Measurements from ENCODE around the gene TRIM2. TPM values are rescaled to one million over a fixed set of nuclear protein-coding genes. Genes with fewer than 3 reads are reported as not detected.
A peak's percentile ranks its signal among the peaks of the same experiment; 100 is the strongest.

TRIM2 gene
- total RNA-seq, 2 experiments from 2014 or later, result 0.10 to 0.20 TPM

DNA sequence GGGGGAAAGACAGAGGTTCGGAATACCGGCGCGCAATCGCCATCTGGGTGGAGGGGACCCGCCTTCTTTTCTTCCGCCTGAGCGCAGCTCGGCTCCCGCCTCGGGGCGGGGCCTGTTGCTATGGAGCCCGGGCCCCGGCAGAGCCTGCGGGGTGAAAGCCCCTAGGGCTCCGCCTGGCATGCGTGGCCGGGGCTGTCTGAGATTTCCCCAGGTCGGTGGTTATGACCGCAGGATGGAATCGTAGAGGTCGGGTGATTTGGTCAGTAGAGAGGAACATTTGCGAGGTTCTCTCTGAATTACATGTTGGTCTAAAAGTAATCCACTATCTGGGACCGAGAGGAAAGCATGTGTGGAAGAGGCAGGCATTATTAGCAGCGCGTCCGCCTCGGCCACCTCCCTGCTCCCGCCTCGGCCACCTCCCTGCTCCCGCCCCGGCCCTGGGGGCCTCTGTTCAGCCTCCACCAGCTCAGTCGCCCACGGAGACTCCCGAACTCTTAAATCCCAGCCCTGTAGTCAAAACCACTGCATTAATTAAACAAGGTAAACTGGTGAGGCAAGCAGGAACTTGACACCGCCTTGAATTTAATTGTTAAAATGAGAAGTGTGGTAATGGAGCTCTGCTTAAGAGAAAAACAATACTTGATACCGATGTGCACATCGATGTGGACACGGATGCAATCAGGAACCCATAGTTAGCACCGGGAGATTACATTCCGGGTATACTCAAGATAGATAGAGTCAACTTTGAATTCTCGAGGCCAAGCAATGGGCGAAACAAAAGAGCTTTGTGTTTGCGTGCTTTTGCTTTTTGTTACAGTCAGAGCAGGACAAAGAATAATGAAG, 45.2 kb downstream of the TRIM2 start:
- Mint-ChIP-seq H3K9me3 (no peaks in the 10 kb centered on the region), H3K27ac (peak overlapping the region; percentile 28), H3K4me3 (peak overlapping the region; percentile 81), H3K27me3 (peaks cover 2% of the 10 kb centered on the region), H3K36me3 (ENCODE audit: low read depth) (no peaks in the 10 kb centered on the region), H3K4me1 (peaks cover 15% of the 10 kb centered on the region)
- POLR2A ChIA-PET, result interaction anchor here (0.9 to 1.2 kb wide), 2 partner anchors 96 to 355 kb away, joined by 3 read pairs; no protein-coding TSS in a partner anchor
- CTCF ChIA-PET, result interaction anchor here (1.4 kb wide), 1 partner anchor 107 kb away, joined by 7 read pairs; no protein-coding TSS in a partner anchor
- peak; percentile 78 for DNase-seq

DNA sequence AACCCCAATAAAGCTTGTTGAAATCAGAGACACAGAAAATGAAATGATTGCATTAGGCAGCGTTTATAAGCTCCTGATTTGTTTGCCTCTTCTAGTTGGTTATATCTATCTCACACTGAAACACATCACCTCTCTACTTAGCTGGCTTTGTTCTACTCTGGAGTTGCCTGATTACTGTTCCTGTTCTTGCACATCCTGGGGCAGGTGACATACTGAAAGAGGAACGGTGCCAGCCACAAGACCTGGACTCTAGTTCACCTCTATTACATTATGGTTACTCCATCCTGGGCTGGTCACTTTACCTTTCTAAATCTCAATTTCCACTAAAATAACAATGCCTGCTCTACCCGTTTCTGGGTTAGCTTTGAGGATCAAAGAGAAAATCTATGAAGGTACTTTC, 47.9 kb downstream of the TRIM2 start:
- peaks cover 5% of the 10 kb centered on the region for H3K27me3 Mint-ChIP-seq
- CTCF ChIA-PET, result no interaction called here
- DNase-seq, result no peak
- no peaks in the 10 kb centered on the region for H3K36me3 Mint-ChIP-seq (ENCODE audit: low read depth)
- H3K9me3 Mint-ChIP-seq, result no peaks in the 10 kb centered on the region
- POLR2A ChIA-PET, result no interaction called here
- H3K4me3 Mint-ChIP-seq, result no peak overlapping the region
- H3K27ac Mint-ChIP-seq, result no peak overlapping the region
- H3K4me1 Mint-ChIP-seq, result peaks cover 15% of the 10 kb centered on the region

DNA sequence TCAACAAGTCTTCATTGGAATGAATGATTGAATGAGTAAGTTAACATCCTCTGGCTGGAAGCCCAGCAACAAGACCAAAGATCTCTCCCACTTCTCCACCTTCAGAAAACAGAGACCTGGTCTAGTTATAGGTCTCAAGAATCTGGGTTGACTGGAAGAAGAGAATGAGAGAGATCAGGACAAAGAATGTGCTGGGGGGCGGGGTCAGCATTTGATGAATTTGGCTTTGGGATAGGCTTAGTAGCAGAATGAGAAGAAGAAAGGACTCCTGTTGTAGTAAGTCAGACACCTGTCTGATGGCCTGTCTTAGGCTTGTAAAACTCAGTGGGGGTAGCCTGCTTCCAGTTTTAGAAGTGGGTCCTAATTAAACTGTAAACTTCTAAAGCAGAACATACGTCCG, 51.0 kb downstream of the TRIM2 start:
- ChIA-PET POLR2A (no interaction called here), CTCF (no interaction called here)
- no peaks in the 10 kb centered on the region for H3K9me3 Mint-ChIP-seq
- no peak for DNase-seq
- peaks cover 8% of the 10 kb centered on the region for H3K27me3 Mint-ChIP-seq
- no peaks in the 10 kb centered on the region for H3K4me1 Mint-ChIP-seq
- H3K36me3 Mint-ChIP-seq (ENCODE audit: low read depth), result no peaks in the 10 kb centered on the region
- H3K27ac Mint-ChIP-seq, result no peak overlapping the region
- H3K4me3 Mint-ChIP-seq, result no peak overlapping the region

DNA sequence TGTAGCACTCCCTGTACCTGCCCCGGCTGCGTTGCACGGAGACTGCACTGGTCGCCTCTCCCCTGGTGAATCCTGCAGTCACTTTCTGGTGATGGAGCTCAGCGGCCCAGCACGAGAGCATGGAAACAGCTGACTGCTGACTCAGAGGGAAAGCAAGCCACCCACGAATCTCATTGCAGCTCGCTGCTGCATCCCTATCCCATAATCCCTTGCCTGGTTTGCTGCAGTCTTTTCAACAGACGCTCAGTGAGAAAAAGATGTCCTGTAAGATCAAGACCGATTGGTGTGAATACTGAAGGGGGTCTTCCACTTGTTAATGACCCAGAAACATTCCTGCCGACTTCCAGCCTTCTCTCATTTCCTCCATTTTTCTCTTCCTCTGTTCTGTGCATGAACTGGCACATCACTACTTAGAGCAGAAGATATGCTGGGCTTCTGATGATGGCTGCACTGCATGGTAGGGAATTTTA, 52.9 kb downstream of the TRIM2 start:
- DNase-seq, result peak; percentile 27
- Mint-ChIP-seq H3K4me1 (no peaks in the 10 kb centered on the region), H3K27me3 (peaks cover 8% of the 10 kb centered on the region), H3K9me3 (no peaks in the 10 kb centered on the region), H3K4me3 (no peak overlapping the region), H3K36me3 (ENCODE audit: low read depth) (no peaks in the 10 kb centered on the region), H3K27ac (no peak overlapping the region)
- ChIA-PET CTCF (interaction anchor here (1.2 kb wide), 1 partner anchor 493 kb away, joined by 3 read pairs; no protein-coding TSS in a partner anchor), POLR2A (no interaction called here)

DNA sequence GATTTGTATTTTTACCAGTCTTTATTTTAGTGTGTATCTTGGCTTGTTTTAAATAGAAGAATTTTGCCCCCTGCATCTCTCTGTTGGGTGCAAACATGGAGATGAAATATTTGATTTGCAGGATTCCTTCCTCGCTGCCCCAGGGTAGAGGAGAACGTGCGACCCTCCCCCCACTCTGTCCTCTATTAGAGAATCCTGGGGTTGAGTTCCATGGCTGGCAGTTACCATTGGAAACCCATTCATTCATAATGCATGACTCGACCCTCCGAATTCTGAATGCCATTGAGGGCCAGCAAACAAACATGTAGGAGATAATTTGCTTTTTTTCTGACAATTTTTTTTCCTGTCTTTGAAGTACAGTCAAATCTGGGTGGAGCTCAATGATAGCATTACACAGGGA, 53.7 kb downstream of the TRIM2 start:
- Mint-ChIP-seq H3K9me3 (no peaks in the 10 kb centered on the region), H3K27me3 (peaks cover 8% of the 10 kb centered on the region), H3K36me3 (ENCODE audit: low read depth) (no peaks in the 10 kb centered on the region), H3K4me3 (no peak overlapping the region), H3K27ac (no peak overlapping the region), H3K4me1 (no peaks in the 10 kb centered on the region)
- ChIA-PET POLR2A (no interaction called here), CTCF (no interaction called here)
- DNase-seq, result no peak

DNA sequence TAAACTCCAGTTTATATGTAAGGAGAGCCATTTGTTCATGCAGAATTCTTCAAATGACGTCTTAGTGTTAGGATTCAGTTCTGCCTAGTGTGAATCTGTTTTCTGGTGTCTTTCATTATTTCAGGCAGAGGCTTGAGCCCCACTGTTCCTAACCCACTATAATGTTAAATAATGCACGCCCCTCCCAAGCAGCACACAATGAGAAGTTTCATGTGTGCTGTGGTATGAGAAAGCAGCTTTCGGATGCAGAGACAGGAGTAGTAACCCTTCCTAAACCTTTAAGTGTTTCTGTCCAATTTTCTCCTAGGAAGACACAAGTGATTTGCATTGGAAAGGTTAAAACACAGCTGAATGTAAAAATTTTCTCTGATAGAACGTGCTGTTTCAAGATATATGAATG, 54.5 kb downstream of the TRIM2 start:
- Mint-ChIP-seq H3K9me3 (no peaks in the 10 kb centered on the region), H3K4me1 (no peaks in the 10 kb centered on the region), H3K27ac (no peak overlapping the region), H3K4me3 (no peak overlapping the region), H3K36me3 (ENCODE audit: low read depth) (no peaks in the 10 kb centered on the region), H3K27me3 (peaks cover 8% of the 10 kb centered on the region)
- DNase-seq, result no peak
- POLR2A ChIA-PET, result no interaction called here
- CTCF ChIA-PET, result no interaction called here

DNA sequence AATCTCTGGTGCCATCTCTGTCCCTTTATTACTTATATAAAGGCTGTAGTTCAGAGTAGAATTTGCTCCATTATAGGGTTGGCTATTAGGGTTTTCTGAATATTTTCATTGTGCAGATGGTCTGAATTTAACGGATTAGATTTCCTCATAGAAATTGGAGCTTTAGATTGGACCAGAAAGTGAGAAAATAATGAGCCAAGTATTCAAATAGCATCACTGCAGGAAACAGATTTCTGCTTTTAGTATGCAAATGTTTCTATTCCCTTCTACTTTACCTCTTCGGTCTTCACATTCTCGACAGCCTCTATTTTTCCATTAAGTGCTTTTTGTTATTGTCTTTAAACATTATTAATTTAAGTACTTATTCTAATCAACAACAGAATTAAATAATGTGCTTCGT, 55.4 kb downstream of the TRIM2 start:
- Mint-ChIP-seq H3K4me3 (no peak overlapping the region), H3K27me3 (peaks cover 10% of the 10 kb centered on the region), H3K4me1 (no peaks in the 10 kb centered on the region), H3K9me3 (no peaks in the 10 kb centered on the region), H3K36me3 (ENCODE audit: low read depth) (no peaks in the 10 kb centered on the region), H3K27ac (no peak overlapping the region)
- CTCF ChIA-PET, result no interaction called here
- POLR2A ChIA-PET, result no interaction called here
- DNase-seq, result no peak

DNA sequence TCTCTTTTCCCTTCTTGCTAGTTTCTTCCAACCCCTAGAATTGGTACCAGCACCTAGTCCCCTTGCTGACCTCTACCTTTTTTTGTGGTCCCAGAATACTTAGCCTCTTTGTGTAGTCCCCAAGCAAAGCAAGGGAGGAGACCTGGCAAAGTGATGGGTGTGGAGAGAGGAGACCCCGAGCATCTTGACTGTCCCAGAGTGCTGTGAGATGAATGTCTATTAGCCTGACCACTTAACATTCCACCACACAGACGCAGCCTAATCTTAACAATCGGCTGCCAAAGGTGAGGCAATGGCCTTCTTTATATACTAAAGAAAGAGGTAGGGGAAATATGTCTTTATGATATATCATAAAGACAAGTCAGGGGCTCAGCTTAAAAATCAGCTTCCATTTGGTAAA, 55.9 kb downstream of the TRIM2 start:
- Mint-ChIP-seq H3K36me3 (ENCODE audit: low read depth) (no peaks in the 10 kb centered on the region), H3K27me3 (peaks cover 10% of the 10 kb centered on the region), H3K27ac (no peak overlapping the region), H3K9me3 (no peaks in the 10 kb centered on the region), H3K4me3 (no peak overlapping the region), H3K4me1 (no peaks in the 10 kb centered on the region)
- ChIA-PET CTCF (no interaction called here), POLR2A (no interaction called here)
- DNase-seq, result no peak

DNA sequence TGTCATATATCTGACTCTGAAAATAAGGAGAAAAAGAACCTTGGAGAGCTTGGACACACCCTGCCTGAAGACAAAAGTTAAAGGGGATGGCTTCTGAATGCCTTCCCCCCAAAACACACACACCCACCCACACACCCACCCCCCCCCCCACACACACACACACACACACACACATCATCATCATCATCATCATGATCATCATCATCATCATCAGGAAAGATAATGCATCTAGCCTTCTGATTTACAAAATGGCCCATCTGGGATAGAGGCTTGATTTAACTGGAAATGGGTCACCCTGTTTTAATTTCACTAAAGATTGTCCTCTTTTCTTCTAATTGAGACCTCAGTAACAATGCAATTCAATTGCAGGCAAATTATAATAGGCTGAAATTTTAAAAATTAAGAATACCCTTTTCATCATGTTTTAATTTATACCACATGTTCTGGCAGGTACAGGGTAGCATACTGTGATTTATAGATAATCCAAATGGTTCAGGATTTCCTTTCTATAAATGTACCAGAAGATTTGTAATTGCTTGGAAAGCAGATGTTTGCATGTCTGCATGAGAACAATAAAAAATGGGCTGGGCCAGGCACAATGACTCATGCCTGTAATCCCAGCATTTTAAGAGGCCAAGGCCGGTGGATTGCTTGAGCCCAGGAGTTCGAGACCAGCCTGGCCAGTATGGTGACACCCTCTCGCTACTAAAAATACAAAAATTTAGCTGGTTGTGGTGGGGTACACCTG, 56.5 kb downstream of the TRIM2 start:
- Mint-ChIP-seq H3K9me3 (no peaks in the 10 kb centered on the region), H3K4me1 (no peaks in the 10 kb centered on the region), H3K27ac (no peak overlapping the region), H3K4me3 (no peak overlapping the region), H3K27me3 (peaks cover 8% of the 10 kb centered on the region), H3K36me3 (ENCODE audit: low read depth) (no peaks in the 10 kb centered on the region)
- no peak for DNase-seq
- CTCF ChIA-PET, result no interaction called here
- POLR2A ChIA-PET, result no interaction called here

DNA sequence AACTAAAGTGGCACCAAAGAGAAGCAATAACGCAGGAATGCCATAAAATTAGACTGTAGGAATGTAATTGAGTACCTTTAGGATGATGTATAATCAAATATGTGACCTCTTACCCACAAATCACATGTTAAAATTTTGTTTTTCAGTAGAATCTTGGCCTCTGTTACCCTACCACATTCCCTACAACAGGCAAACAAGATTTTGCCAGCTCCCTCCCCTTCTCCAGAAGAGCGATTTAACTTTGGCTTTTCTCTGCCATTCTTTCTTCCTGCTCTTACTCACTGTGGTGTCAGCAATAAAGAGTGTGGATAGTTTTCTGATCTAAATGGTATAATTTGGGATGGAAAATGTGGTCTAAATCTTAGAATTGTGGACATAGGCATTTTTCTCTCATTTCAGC, 57.2 kb downstream of the TRIM2 start:
- H3K27me3 Mint-ChIP-seq, result peaks cover 5% of the 10 kb centered on the region
- no peaks in the 10 kb centered on the region for H3K4me1 Mint-ChIP-seq
- DNase-seq, result no peak
- H3K4me3 Mint-ChIP-seq, result no peak overlapping the region
- no peaks in the 10 kb centered on the region for H3K9me3 Mint-ChIP-seq
- CTCF ChIA-PET, result no interaction called here
- no peaks in the 10 kb centered on the region for H3K36me3 Mint-ChIP-seq (ENCODE audit: low read depth)
- H3K27ac Mint-ChIP-seq, result no peak overlapping the region
- POLR2A ChIA-PET, result no interaction called here

DNA sequence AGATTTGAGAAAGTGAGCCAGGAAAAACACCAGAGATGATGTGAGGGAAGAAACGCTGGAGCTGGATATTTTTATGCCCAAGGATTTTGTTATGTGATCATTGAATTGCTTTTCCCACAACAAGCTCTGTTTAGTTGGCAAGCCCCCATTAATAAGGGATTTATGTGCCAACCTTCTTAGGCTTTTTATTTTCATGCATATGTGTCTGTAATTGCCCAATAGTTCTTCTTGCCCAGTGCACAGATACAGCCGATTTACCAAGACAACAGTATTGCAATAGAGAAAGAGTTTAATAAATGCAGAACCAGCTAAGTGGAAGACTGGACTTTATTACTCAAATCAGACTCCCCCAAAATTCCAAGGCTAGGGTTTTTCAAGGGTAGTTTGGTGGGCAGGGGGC, 57.7 kb downstream of the TRIM2 start:
- no peak overlapping the region for H3K4me3 Mint-ChIP-seq
- CTCF ChIA-PET, result no interaction called here
- peaks cover 5% of the 10 kb centered on the region for H3K27me3 Mint-ChIP-seq
- H3K9me3 Mint-ChIP-seq, result no peaks in the 10 kb centered on the region
- POLR2A ChIA-PET, result no interaction called here
- no peaks in the 10 kb centered on the region for H3K4me1 Mint-ChIP-seq
- DNase-seq, result no peak
- H3K27ac Mint-ChIP-seq, result no peak overlapping the region
- H3K36me3 Mint-ChIP-seq (ENCODE audit: low read depth), result no peaks in the 10 kb centered on the region

DNA sequence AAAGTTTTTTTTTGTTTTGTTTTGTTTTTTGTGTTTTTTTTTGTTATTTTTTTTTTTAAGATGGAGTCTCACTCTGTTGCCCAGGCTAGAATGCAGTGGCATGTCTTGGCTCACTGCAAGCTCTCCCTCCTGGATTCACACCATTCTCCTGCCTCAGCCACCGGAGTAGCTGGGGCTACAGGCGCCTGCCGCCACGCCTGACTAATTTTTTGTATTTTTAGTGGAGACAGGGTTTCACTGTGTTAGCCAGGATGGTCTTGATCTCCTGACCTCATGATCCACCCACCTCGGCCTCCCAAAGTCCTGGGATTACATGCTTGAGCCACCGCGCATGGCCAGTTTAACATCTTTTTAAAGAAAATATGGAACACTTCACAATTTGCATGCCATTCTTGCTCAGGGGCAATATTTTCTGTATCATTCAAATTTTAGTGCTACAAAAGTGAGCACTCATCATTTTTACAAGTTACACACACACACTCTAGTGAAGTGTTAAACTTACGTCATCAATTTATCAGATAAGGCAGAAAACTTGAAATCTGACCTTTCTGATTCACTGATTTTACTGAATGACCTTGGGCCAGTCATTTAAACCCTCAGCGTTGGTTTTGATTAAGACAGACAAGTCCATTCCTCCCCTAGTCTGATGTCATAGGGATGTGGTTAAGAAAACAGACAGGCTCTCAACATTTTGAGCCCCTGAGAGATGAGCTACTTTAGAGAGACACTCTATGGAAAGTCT, 61.2 kb downstream of the TRIM2 start:
- CTCF ChIA-PET, result no interaction called here
- Mint-ChIP-seq H3K4me3 (no peak overlapping the region), H3K4me1 (peaks cover 2% of the 10 kb centered on the region), H3K36me3 (ENCODE audit: low read depth) (no peaks in the 10 kb centered on the region), H3K27ac (no peak overlapping the region), H3K9me3 (no peaks in the 10 kb centered on the region), H3K27me3 (peaks cover 3% of the 10 kb centered on the region)
- no peak for DNase-seq
- POLR2A ChIA-PET, result no interaction called here

DNA sequence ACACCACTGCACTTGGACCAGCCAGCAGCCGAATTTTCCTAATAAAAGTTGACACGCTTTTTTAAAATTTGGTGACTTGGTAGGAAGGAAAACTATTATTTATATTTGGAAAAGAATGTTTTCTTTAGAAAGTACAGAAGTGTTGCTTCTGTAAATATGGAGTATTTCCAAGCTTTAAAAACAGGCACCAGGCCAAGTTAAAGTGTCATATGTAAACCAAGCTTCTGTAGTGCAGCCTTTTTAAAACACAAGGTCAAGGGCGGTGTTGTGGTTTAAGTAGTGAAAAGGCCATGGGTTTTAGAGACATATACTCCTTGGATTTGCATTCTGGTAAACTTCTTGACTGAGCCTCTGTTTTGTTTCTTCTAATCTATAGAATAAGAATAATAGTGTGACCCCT, 62.7 kb downstream of the TRIM2 start:
- no peaks in the 10 kb centered on the region for H3K9me3 Mint-ChIP-seq
- peaks cover 2% of the 10 kb centered on the region for H3K4me1 Mint-ChIP-seq
- no peak overlapping the region for H3K4me3 Mint-ChIP-seq
- no peaks in the 10 kb centered on the region for H3K36me3 Mint-ChIP-seq (ENCODE audit: low read depth)
- ChIA-PET POLR2A (no interaction called here), CTCF (no interaction called here)
- peaks cover 3% of the 10 kb centered on the region for H3K27me3 Mint-ChIP-seq
- H3K27ac Mint-ChIP-seq, result no peak overlapping the region
- DNase-seq, result no peak

Data from activated CD4-positive, alpha-beta memory T cell treated with anti-CD3 and anti-CD28 coated beads, Interleukin-2, amount 10 ng/mL, durations not matched to agents 7 days and 5 days (primary cell).